HepG2 (cell line): Measurements from ENCODE around the gene SEPTIN2. TPM values are rescaled to one million over a fixed set of nuclear protein-coding genes. Genes with fewer than 3 reads are reported as not detected.

Experiments
- ATAC-seq: fragments of 200-7000 bp; cut with Tn5 transposase; 3 replicates; pipeline ENCODE4 v1.9.1; 2020; ENCODE audit warnings: mild to moderate bottlenecking, moderate library complexity
- BruUV-seq: library from RNA; stranded (reverse); fragments of 400-500 nt; replicated peaks from 2 replicates; lab custom pipeline; 2021; lab: Mats Ljungman, UMichigan
- CTCF ChIA-PET: fragments of 300-600 bp; formaldehyde crosslinking; extraction: SDS; loops from one replicate; lab custom pipeline; 2021; ENCODE audit warnings: low total read pairs, inconsistent platforms, low intra/inter-chr PET ratio; lab: Yijun Ruan, JAX
- POLR2A ChIA-PET: fragments of 350-600 bp; sonication (Branson Sonifier 250); formaldehyde crosslinking; loops from one replicate; lab custom pipeline; 2020; ENCODE audit warnings: antibody characterized with exemption, inconsistent platforms; lab: Yijun Ruan, JAX
- DNase-seq: peaks from one replicate; pipeline ENCODE4 v3.0.0-alpha.2; 2015; ENCODE audit warnings: low spot score
- FAIRE-seq: peaks from 3 replicates; lab custom pipeline; 2011; peaks lifted over from hg19 to GRCh38; lab: Jason Lieb, UNC
- H2AFZ ChIP-seq: one replicate; pipeline ENCODE4 v1.6.1; 2011; ENCODE audit warnings: low read length, inconsistent platforms
- H3K27ac ChIP-seq: fragments of 300-600 bp; 3 replicates; pipeline ENCODE4 v1.8.0; 2011; ENCODE audit warnings: mixed run types, mild to moderate bottlenecking, mixed read lengths, low read length, inconsistent platforms; ENCODE audit not compliant: insufficient read depth; ENCODE audit errors: extremely low read length
- H3K27me3 ChIP-seq, 2 experiments: fragments of 200-600 bp in 1 of 2; 2 replicates in 1 of 2; 3 replicates in 1 of 2; pipeline versions ENCODE4 v1.6.0 to v1.8.0; 2011; ENCODE audit warnings: low read length in 2 of 2, mild to moderate bottlenecking in 2 of 2, moderate library complexity in 2 of 2, inconsistent platforms in 1 of 2; ENCODE audit not compliant: insufficient read depth in 2 of 2, control insufficient read depth in 1 of 2
- H3K36me3 ChIP-seq, 2 experiments: fragments of 200-600 bp in 1 of 2; replicated peaks in 1 of 2; 2 replicates in 1 of 2; 3 replicates in 1 of 2; pipeline versions ENCODE4 v1.5.1 to v1.8.0; 2011; ENCODE audit warnings: low read length in 2 of 2, inconsistent platforms in 1 of 2; ENCODE audit not compliant: insufficient read depth in 2 of 2, control insufficient read depth in 1 of 2
- H3K4me1 ChIP-seq: 2 replicates; pipeline ENCODE4 v1.5.1; 2012; ENCODE audit warnings: low read length, inconsistent platforms; ENCODE audit not compliant: insufficient read depth
- H3K4me2 ChIP-seq: 2 replicates; pipeline ENCODE4 v1.6.0; 2011; ENCODE audit warnings: low read depth, low read length, inconsistent platforms
- H3K4me3 ChIP-seq, 3 experiments: fragments of 200-600 bp in 1 of 3; sonication (generic), shearing (Covaris generic) in 1 of 3; replicated peaks in 1 of 3; 2 replicates each; pipeline ENCODE4 v1.5.1; 2011 to 2016; ENCODE audit warnings: low read length in 3 of 3, inconsistent platforms in 2 of 3, low read depth in 2 of 3, mild to moderate bottlenecking in 2 of 3, control low read depth in 1 of 3, mixed read lengths in 1 of 3; ENCODE audit not compliant: insufficient read depth in 1 of 3
- H3K79me2 ChIP-seq: one replicate; pipeline ENCODE4 v1.6.1; 2011; ENCODE audit warnings: low read length, inconsistent platforms; ENCODE audit not compliant: insufficient read depth
- H3K9ac ChIP-seq: 2 replicates; pipeline ENCODE4 v1.6.0; 2011; ENCODE audit warnings: mild to moderate bottlenecking, low read depth, low read length, inconsistent platforms; ENCODE audit not compliant: insufficient read depth
- H3K9me3 ChIP-seq: 2 replicates; pipeline ENCODE4 v1.5.1; 2012; ENCODE audit warnings: mild to moderate bottlenecking, low read length
- H4K20me1 ChIP-seq: 2 replicates; pipeline ENCODE4 v1.6.0; 2011; ENCODE audit warnings: inconsistent platforms, mild to moderate bottlenecking, low read length, moderate library complexity; ENCODE audit not compliant: insufficient read depth
- GMEB1 ChIP-seq: sonication (generic); formaldehyde crosslinking; IDR thresholded peaks from 2 replicates; pipeline ENCODE4 v1.5.1; 2020; ENCODE audit warnings: missing genetic modification reagents, mild to moderate bottlenecking, borderline replicate concordance
- KLF12 ChIP-seq: sonication (generic); formaldehyde crosslinking; IDR thresholded peaks from 2 replicates; pipeline ENCODE4 v1.4.0; 2020; ENCODE audit warnings: missing genetic modification reagents, borderline replicate concordance
- MED8 ChIP-seq: sonication (generic); formaldehyde crosslinking; IDR thresholded peaks from 2 replicates; pipeline ENCODE4 v1.8.1; 2023; ENCODE audit warnings: mild to moderate bottlenecking, missing genetic modification reagents; ENCODE audit not compliant: insufficient replicate concordance
- MEF2D ChIP-seq: sonication (generic); formaldehyde crosslinking; IDR thresholded peaks from 2 replicates; pipeline ENCODE4 v1.5.1; 2020; ENCODE audit warnings: mild to moderate bottlenecking, missing genetic modification reagents
- NFE2 ChIP-seq: sonication (generic); formaldehyde crosslinking; IDR thresholded peaks from 2 replicates; pipeline ENCODE4 v1.4.0; 2020; ENCODE audit warnings: missing genetic modification reagents
- SAP130 ChIP-seq: IDR thresholded peaks from 2 replicates; pipeline ENCODE4 v1.6.1; 2016; ENCODE audit warnings: low read depth
- SIN3B ChIP-seq: fragments of 150-350 bp; IDR thresholded peaks from 2 replicates; pipeline ENCODE4 v1.6.1; 2014; ENCODE audit warnings: low read length
- SMAD1 ChIP-seq: sonication (generic); formaldehyde crosslinking; IDR thresholded peaks from 2 replicates; pipeline ENCODE4 v1.4.0; 2020; ENCODE audit warnings: missing genetic modification reagents, low read depth, mild to moderate bottlenecking, borderline replicate concordance
- SOX13 ChIP-seq, 3 experiments: fragments of 450-650 bp in 1 of 3; sonication (generic) in 1 of 3; formaldehyde crosslinking in 1 of 3; IDR thresholded peaks in 2 of 3; conservative IDR thresholded peaks in 1 of 3; 2 replicates each; pipeline versions ENCODE4 v1.5.0 to v1.6.1; 2016 to 2020; ENCODE audit warnings: antibody characterized with exemption in 1 of 3, mild to moderate bottlenecking in 1 of 3, missing compliant biosample characterization in 1 of 3, missing genetic modification reagents in 1 of 3, moderate library complexity in 1 of 3
- ZBTB43 ChIP-seq: sonication (generic); formaldehyde crosslinking; conservative IDR thresholded peaks from 2 replicates; pipeline ENCODE4 v1.4.0; 2020; ENCODE audit warnings: missing genetic modification reagents
- ZNF12 ChIP-seq: sonication (generic); formaldehyde crosslinking; IDR thresholded peaks from 2 replicates; pipeline ENCODE4 v1.5.0; 2020; ENCODE audit warnings: missing genetic modification reagents
- ZNF547 ChIP-seq: sonication (generic); formaldehyde crosslinking; IDR thresholded peaks from 2 replicates; pipeline ENCODE4 v1.5.1; 2020; ENCODE audit warnings: mild to moderate bottlenecking, missing genetic modification reagents
- ZNF746 ChIP-seq: sonication (generic); formaldehyde crosslinking; IDR thresholded peaks from 2 replicates; pipeline ENCODE4 v1.8.0; 2022; ENCODE audit warnings: mild to moderate bottlenecking, missing genetic modification reagents
- ZNF790 ChIP-seq: sonication (generic); formaldehyde crosslinking; IDR thresholded peaks from 2 replicates; pipeline ENCODE4 v1.8.0; 2022; ENCODE audit warnings: missing genetic modification reagents, mild to moderate bottlenecking, borderline replicate concordance
- WGBS: methylation state at CpG from one replicate; pipeline ENCODE4 v1.1.6; 2017; ENCODE audit warnings: low lambda C conversion rate; 5-methylcytosine and 5-hydroxymethylcytosine counted together
- in situ Hi-C: cut with HindIII; loops from 2 replicates; pipeline ENCODE4 v1.10.0; 2017; ENCODE audit warnings: low pct_unique_long_range_greater_than_20kb; ENCODE audit not compliant: extremely low pct_ligation_motif_present
- intact Hi-C: fragments of 100-400 bp; cut with micrococcal nuclease; formaldehyde crosslinking; loops from one replicate; pipeline ENCODE4 v1.10.0; 2022; ENCODE audit not compliant: unreplicated experiment
- polyA plus RNA-seq, 8 experiments: library from polyadenylated mRNA; depleted of rRNA in 3 of 8; stranded (reverse) in 7 of 8; unstranded in 1 of 8; fragments of >200 nt; fragmentation: Illumina TruSeq in 4 of 8; extraction: Trizol in 4 of 8; gene quantifications; 2 replicates each; pipeline versions ENCODE4 v1.2.1 to v1.2.3, GENCODE V29; 2011 to 2016; ENCODE audit warnings: low read depth in 4 of 8, missing spikeins in 1 of 8, mixed read lengths in 1 of 8; ENCODE audit not compliant: insufficient read depth in 1 of 8
- total RNA-seq, 5 experiments: library from RNA; depleted of rRNA; stranded (reverse); fragments of >200 nt; fragmentation: Illumina TruSeq; extraction: Trizol; gene quantifications; 2 replicates each; pipeline ENCODE4 v1.2.3, GENCODE V29; 2016; ENCODE audit warnings: low read depth in 1 of 5
- TF ChIP-seq, protein P1 (sequence below): sonication (generic); formaldehyde crosslinking; IDR thresholded peaks from 2 replicates; pipeline ENCODE4 v1.4.0; 2020; ENCODE audit warnings: missing genetic modification reagents

Gene SEPTIN2
- total and polyA plus RNA-seq, 2 of the 13 experiments (the other 11 are each of a cell fraction or from before 2014, with no cell fraction given) = 493 to 733 TPM

DNA sequence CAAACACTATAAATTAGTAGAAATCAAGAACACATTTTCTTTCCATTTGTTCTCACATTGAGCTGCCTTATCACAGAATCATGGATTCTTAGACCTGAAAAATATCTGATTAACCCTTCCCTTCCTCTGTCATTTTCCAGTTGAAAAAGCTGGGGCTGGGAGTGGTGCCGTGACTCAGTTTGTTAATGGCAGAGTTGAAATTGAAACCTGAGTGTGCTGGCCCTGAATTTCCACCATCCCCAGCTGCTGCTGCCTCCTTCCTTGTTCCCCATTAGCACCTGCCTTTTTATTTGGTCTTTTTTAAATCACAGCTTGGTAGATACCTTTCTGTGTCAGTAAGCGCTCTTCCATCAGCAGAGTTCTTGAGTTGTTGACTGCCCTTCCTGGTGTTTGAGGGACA, 51.0 kb downstream of the SEPTIN2 start:
- Histone ChIP-seq H4K20me1 (no peaks in the 10 kb centered on the region; the same call in 1 of the 2 replicates), H3K36me3 (peaks cover 1 to 16% of the 10 kb centered on the region in 2 experiments; a peak in 3 of 5 replicates), H3K4me3 (no peak overlapping the region), H3K9me3 (no peaks in the 10 kb centered on the region), H3K4me1 (peaks cover 51% of the 10 kb centered on the region), H3K27ac (no peak overlapping the region), H3K9ac (no peak overlapping the region), H3K27me3 (no peaks in the 10 kb centered on the region), H2AFZ (no peak overlapping the region), H3K4me2 (no peak overlapping the region), H3K79me2 (peaks cover 89% of the 10 kb centered on the region)
- intact Hi-C loops (no loop called here), in situ Hi-C loops (no loop called here)
- ChIA-PET CTCF (no interaction called here), POLR2A (no interaction called here)
- BruUV-seq = no TSS peak
- no peak for DNase-seq
- no peak for ATAC-seq
- TF ChIP-seq SAP130 (CRISPR knock-in tag) = no peak
- no peak for TF ChIP-seq SIN3B
- no peak for TF ChIP-seq SMAD1
- TF ChIP-seq NFE2 (CRISPR knock-in tag) = no peak
- TF ChIP-seq ZNF790 (CRISPR knock-in tag) = no peak
- TF ChIP-seq ZNF12 (CRISPR knock-in tag) = no peak
- no peak for TF ChIP-seq SOX13 (IDR thresholded peaks at IDR 0.05)
- no peak for TF ChIP-seq SOX13 (CRISPR knock-in tag; conservative IDR thresholded peaks at IDR 0.05 in 1 of 2, IDR thresholded peaks at IDR 0.05 in 1 of 2)
- no peak for TF ChIP-seq MEF2D (CRISPR knock-in tag)
- no peak for TF ChIP-seq MED8 (CRISPR knock-in tag)
- no peak for TF ChIP-seq ZBTB43
- no peak for TF ChIP-seq GMEB1 (CRISPR knock-in tag)
- no peak for TF ChIP-seq KLF12 (CRISPR knock-in tag)
- TF ChIP-seq ZNF746 (CRISPR knock-in tag) = no peak
- no peak for TF ChIP-seq ZNF547
- TF ChIP-seq, protein P1, sequence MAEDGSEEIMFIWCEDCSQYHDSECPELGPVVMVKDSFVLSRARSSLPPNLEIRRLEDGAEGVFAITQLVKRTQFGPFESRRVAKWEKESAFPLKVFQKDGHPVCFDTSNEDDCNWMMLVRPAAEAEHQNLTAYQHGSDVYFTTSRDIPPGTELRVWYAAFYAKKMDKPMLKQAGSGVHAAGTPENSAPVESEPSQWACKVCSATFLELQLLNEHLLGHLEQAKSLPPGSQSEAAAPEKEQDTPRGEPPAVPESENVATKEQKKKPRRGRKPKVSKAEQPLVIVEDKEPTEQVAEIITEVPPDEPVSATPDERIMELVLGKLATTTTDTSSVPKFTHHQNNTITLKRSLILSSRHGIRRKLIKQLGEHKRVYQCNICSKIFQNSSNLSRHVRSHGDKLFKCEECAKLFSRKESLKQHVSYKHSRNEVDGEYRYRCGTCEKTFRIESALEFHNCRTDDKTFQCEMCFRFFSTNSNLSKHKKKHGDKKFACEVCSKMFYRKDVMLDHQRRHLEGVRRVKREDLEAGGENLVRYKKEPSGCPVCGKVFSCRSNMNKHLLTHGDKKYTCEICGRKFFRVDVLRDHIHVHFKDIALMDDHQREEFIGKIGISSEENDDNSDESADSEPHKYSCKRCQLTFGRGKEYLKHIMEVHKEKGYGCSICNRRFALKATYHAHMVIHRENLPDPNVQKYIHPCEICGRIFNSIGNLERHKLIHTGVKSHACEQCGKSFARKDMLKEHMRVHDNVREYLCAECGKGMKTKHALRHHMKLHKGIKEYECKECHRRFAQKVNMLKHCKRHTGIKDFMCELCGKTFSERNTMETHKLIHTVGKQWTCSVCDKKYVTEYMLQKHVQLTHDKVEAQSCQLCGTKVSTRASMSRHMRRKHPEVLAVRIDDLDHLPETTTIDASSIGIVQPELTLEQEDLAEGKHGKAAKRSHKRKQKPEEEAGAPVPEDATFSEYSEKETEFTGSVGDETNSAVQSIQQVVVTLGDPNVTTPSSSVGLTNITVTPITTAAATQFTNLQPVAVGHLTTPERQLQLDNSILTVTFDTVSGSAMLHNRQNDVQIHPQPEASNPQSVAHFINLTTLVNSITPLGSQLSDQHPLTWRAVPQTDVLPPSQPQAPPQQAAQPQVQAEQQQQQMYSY (CRISPR knock-in tag) = no peak
- WGBS = 97% methylated on average over 2 of the region's 2 CpGs
- no peak for FAIRE-seq
